SK-N-SH treated with all-trans-retinoic acid at 6 μM for 48 hours (cell line): ENCODE results near the gene RNF121.

Experiments used
- ARNTL ChIP-seq: fragments of 450-650 bp; formaldehyde crosslinking; IDR thresholded peaks from 2 replicates; pipeline ENCODE4 v1.5.0; 2020; ENCODE audit warnings: low read depth, mild to moderate bottlenecking, moderate library complexity, borderline replicate concordance
- BACH2 ChIP-seq: fragments of 250-450 bp; sonication (Bioruptor Pico); IDR thresholded peaks from 2 replicates; pipeline ENCODE4 v1.9.0; 2021; ENCODE audit warnings: mild to moderate bottlenecking, borderline replicate concordance
- CREB5 ChIP-seq: fragments of 250-450 bp; sonication (Bioruptor Pico); IDR thresholded peaks from 2 replicates; pipeline ENCODE4 v1.5.1; 2020; ENCODE audit warnings: low read depth, mild to moderate bottlenecking, moderate library complexity
- CSRNP3 ChIP-seq: fragments of 250-450 bp; sonication (Bioruptor Pico); IDR thresholded peaks from 2 replicates; pipeline ENCODE4 v1.5.1; 2021; ENCODE audit warnings: mild to moderate bottlenecking, moderate library complexity
- ESRRG ChIP-seq: fragments of 250-450 bp; sonication (Bioruptor Pico); IDR thresholded peaks from 2 replicates; pipeline ENCODE4 v1.6.1; 2021; ENCODE audit warnings: mild to moderate bottlenecking
- ISL1 ChIP-seq: fragments of 250-450 bp; sonication (Bioruptor Pico); IDR thresholded peaks from 2 replicates; pipeline ENCODE4 v2.1.2; 2022; ENCODE audit warnings: mild to moderate bottlenecking, moderate library complexity
- OSR1 ChIP-seq: fragments of 250-450 bp; sonication (Bioruptor Pico); IDR thresholded peaks from 2 replicates; pipeline ENCODE4 v1.8.0; 2022; ENCODE audit warnings: moderate library complexity, mild to moderate bottlenecking, inconsistent platforms
- PATZ1 ChIP-seq: fragments of 250-450 bp; sonication (Bioruptor Pico); IDR thresholded peaks from 2 replicates; pipeline ENCODE4 v1.8.0; 2020; ENCODE audit warnings: mild to moderate bottlenecking, moderate library complexity, borderline replicate concordance
- PPARA ChIP-seq: fragments of 250-450 bp; sonication (Bioruptor Pico); IDR thresholded peaks from 2 replicates; pipeline ENCODE4 v1.5.0; 2020; ENCODE audit warnings: mild to moderate bottlenecking, borderline replicate concordance
- SNAI2 ChIP-seq: fragments of 250-450 bp; sonication (Bioruptor Pico); IDR thresholded peaks from 2 replicates; pipeline ENCODE4 v1.5.0; 2020; ENCODE audit warnings: mild to moderate bottlenecking, moderate library complexity
- TCF4 ChIP-seq: fragments of 250-450 bp; sonication (Bioruptor Pico); IDR thresholded peaks from 2 replicates; pipeline ENCODE4 v1.8.0; 2021; ENCODE audit warnings: mild to moderate bottlenecking, moderate library complexity, borderline replicate concordance
- ZNF8 ChIP-seq: fragments of 450-650 bp; formaldehyde crosslinking; IDR thresholded peaks from 2 replicates; pipeline ENCODE4 v1.5.0; 2020; ENCODE audit warnings: mild to moderate bottlenecking, moderate library complexity

GRCh38 chr11:71947498-71947897, 18.7 kb downstream of the RNF121 start:
- TF ChIP-seq SNAI2 (no peak), BACH2 (CRISPR knock-in tag) (no peak), CREB5 (no peak), ARNTL (CRISPR knock-in tag) (no peak), TCF4 (CRISPR knock-in tag) (no peak), OSR1 (CRISPR knock-in tag) (no peak), ZNF8 (no peak), PPARA (CRISPR knock-in tag) (no peak), ISL1 (no peak), CSRNP3 (CRISPR knock-in tag) (no peak), PATZ1 (CRISPR knock-in tag) (no peak), ESRRG (CRISPR knock-in tag) (no peak)
